ENCODE data around the gene KIAA0408. TPM values are rescaled to one million over a fixed set of nuclear protein-coding genes. Genes with fewer than 3 reads are reported as not detected.
A peak's percentile ranks its signal among the peaks of the same experiment; 100 is the strongest.

The KIAA0408 gene
- total and polyA plus RNA-seq, 2 experiments from 2014 or later, result 1.1 to 3.2 TPM

GRCh38 chr6:127458222-127458621, 967 bp downstream of the KIAA0408 start:
- no peak for TF ChIP-seq EZH2 (IDR thresholded peaks at IDR 0.05; ENCODE audit: insufficient read depth, poor library complexity, severe bottlenecking)
- no peak for TF ChIP-seq EZH2phosphoT487 (IDR thresholded peaks at IDR 0.05; ENCODE audit: insufficient read depth, low read depth)
- Histone ChIP-seq H3K27ac (peak overlapping the region; percentile 67), H4K20me1 (ENCODE audit: insufficient read depth) (no peaks in the 10 kb centered on the region), H3K79me2 (ENCODE audit: insufficient read depth) (no peaks in the 10 kb centered on the region), H3K4me2 (ENCODE audit: unreplicated experiment) (peak overlapping the region; percentile 70), H3K4me3 (peak overlapping the region; percentile 32), H2AFZ (peak overlapping the region; percentile 64), H3K9me2 (ENCODE audit: insufficient read depth) (no peaks in the 10 kb centered on the region), H3K9ac (no peak overlapping the region), H3F3A (ENCODE audit: insufficient read depth) (peaks cover 25% of the 10 kb centered on the region), H3K27me3 (replicated peaks; ENCODE audit: insufficient read depth) (no peaks in the 10 kb centered on the region), H3K9me3 (ENCODE audit: low read depth) (no peaks in the 10 kb centered on the region), H3K4me1 (ENCODE audit: insufficient read depth) (peaks cover 26% of the 10 kb centered on the region), H3K36me3 (ENCODE audit: low read depth) (no peaks in the 10 kb centered on the region)
- in situ Hi-C loops (cut with MboI), result no loop called here
- peak; percentile 12 for DNase-seq
- WGBS, 2 experiments (ENCODE audit: low coverage in 1 of 2, low lambda C conversion rate in 2 of 2, missing lambda C conversion rate in 2 of 2), result 21 to 28% methylated on average over 3 of the region's 3 CpGs

- TF ChIP-seq EZH2 (IDR thresholded peaks at IDR 0.05; ENCODE audit: insufficient read depth, poor library complexity, severe bottlenecking) (no peak), EZH2phosphoT487 (IDR thresholded peaks at IDR 0.05; ENCODE audit: insufficient read depth, low read depth) (no peak)
- Histone ChIP-seq H3K4me1 (ENCODE audit: insufficient read depth) (peaks cover 25% of the 10 kb centered on the region), H3K4me2 (ENCODE audit: unreplicated experiment) (peak overlapping the region; percentile 70), H3K9ac (peak overlapping the region; percentile 23; the same call in 1 of the 2 replicates), H3K27ac (peak overlapping the region; percentile 35), H4K20me1 (ENCODE audit: insufficient read depth) (no peaks in the 10 kb centered on the region), H3K79me2 (ENCODE audit: insufficient read depth) (no peaks in the 10 kb centered on the region), H3K9me3 (ENCODE audit: low read depth) (no peaks in the 10 kb centered on the region), H2AFZ (peak overlapping the region; percentile 27; the same call in 1 of the 2 replicates), H3K36me3 (ENCODE audit: low read depth) (no peaks in the 10 kb centered on the region), H3K27me3 (replicated peaks; ENCODE audit: insufficient read depth) (no peaks in the 10 kb centered on the region), H3K9me2 (ENCODE audit: insufficient read depth) (no peaks in the 10 kb centered on the region), H3K4me3 (peak overlapping the region; percentile 40), H3F3A (ENCODE audit: insufficient read depth) (peaks cover 19% of the 10 kb centered on the region)
- 38 to 41% methylated on average over 3 of the region's 3 CpGs for WGBS, 2 experiments (ENCODE audit: low coverage in 1 of 2, low lambda C conversion rate in 2 of 2, missing lambda C conversion rate in 2 of 2)
- DNase-seq, result peak; percentile 84
- in situ Hi-C loops (cut with MboI), result no loop called here
Measured at GRCh38 chr6:127457456-127458064, 1.6 kb downstream of the KIAA0408 start.

GRCh38 chr6:127456465-127456864, 2.7 kb downstream of the KIAA0408 start:
- DNase-seq, result no peak
- no peaks in the 10 kb centered on the region for H3K79me2 ChIP-seq (ENCODE audit: insufficient read depth)
- H3K9me2 ChIP-seq (ENCODE audit: insufficient read depth), result no peaks in the 10 kb centered on the region
- no peak overlapping the region for H2AFZ ChIP-seq
- peaks cover 25% of the 10 kb centered on the region for H3K4me1 ChIP-seq (ENCODE audit: insufficient read depth)
- in situ Hi-C loops (cut with MboI), result no loop called here
- H3F3A ChIP-seq (ENCODE audit: insufficient read depth), result peaks cover 16% of the 10 kb centered on the region
- no peaks in the 10 kb centered on the region for H3K36me3 ChIP-seq (ENCODE audit: low read depth)
- no peak for TF ChIP-seq EZH2 (IDR thresholded peaks at IDR 0.05; ENCODE audit: insufficient read depth, poor library complexity, severe bottlenecking)
- TF ChIP-seq EZH2phosphoT487 (IDR thresholded peaks at IDR 0.05; ENCODE audit: insufficient read depth, low read depth), result no peak
- no peak overlapping the region for H3K4me2 ChIP-seq (ENCODE audit: unreplicated experiment)
- H3K4me3 ChIP-seq, result no peak overlapping the region
- H3K9me3 ChIP-seq (ENCODE audit: low read depth), result no peaks in the 10 kb centered on the region
- H4K20me1 ChIP-seq (ENCODE audit: insufficient read depth), result no peaks in the 10 kb centered on the region
- WGBS, 2 experiments (ENCODE audit: low coverage in 1 of 2, low lambda C conversion rate in 2 of 2, missing lambda C conversion rate in 2 of 2), result 81 to 96% methylated on average over 3 of the region's 3 CpGs
- H3K27me3 ChIP-seq (replicated peaks; ENCODE audit: insufficient read depth), result no peaks in the 10 kb centered on the region
- H3K9ac ChIP-seq, result no peak overlapping the region
- H3K27ac ChIP-seq, result no peak overlapping the region

GRCh38 chr6:127453845-127454619, 5.2 kb downstream of the KIAA0408 start:
- Histone ChIP-seq H3F3A (ENCODE audit: insufficient read depth) (peaks cover 14% of the 10 kb centered on the region), H3K27ac (no peak overlapping the region), H3K79me2 (ENCODE audit: insufficient read depth) (no peaks in the 10 kb centered on the region), H3K4me3 (no peak overlapping the region), H4K20me1 (ENCODE audit: insufficient read depth) (no peaks in the 10 kb centered on the region), H2AFZ (no peak overlapping the region), H3K4me1 (ENCODE audit: insufficient read depth) (peaks cover 22% of the 10 kb centered on the region), H3K9ac (no peak overlapping the region), H3K9me3 (ENCODE audit: low read depth) (no peaks in the 10 kb centered on the region), H3K4me2 (ENCODE audit: unreplicated experiment) (no peak overlapping the region), H3K27me3 (replicated peaks; ENCODE audit: insufficient read depth) (no peaks in the 10 kb centered on the region), H3K36me3 (ENCODE audit: low read depth) (no peaks in the 10 kb centered on the region), H3K9me2 (ENCODE audit: insufficient read depth) (no peaks in the 10 kb centered on the region)
- WGBS, 2 experiments (ENCODE audit: low coverage in 1 of 2, low lambda C conversion rate in 2 of 2, missing lambda C conversion rate in 2 of 2), result 98% methylated on average over 2 of the region's 2 CpGs
- DNase-seq, result no peak
- TF ChIP-seq EZH2 (IDR thresholded peaks at IDR 0.05; ENCODE audit: insufficient read depth, poor library complexity, severe bottlenecking), result no peak
- TF ChIP-seq EZH2phosphoT487 (IDR thresholded peaks at IDR 0.05; ENCODE audit: insufficient read depth, low read depth), result no peak
- in situ Hi-C loops (cut with MboI), result no loop called here
